ENCODE data around the gene CADM2.
"Not testable (repeated sequence)": the region's sequence is repeated elsewhere in the genome, so short reads cannot be mapped to it uniquely, and the experiment has no call there.

The CADM2 gene

GRCh38 chr3:84958495-84959469 lies at the start of gene CADM2:
Gene CADM2 (plus strand): TSS chr3:84958989.
- peak; percentile 35 for DNase-seq (ENCODE audit: low read depth)

- DNase-seq (ENCODE audit: low read depth): not testable (repeated sequence)
These were observed 40.2 kb upstream of the CADM2 start for GRCh38 chr3:84918592-84918991.

- DNase-seq (ENCODE audit: low read depth): no peak
These were observed 36.1 kb upstream of the CADM2 start for GRCh38 chr3:84922682-84923081.

GRCh38 chr3:84925571-84925970 lies 33.2 kb upstream of the CADM2 start:
- no peak for DNase-seq (ENCODE audit: low read depth)

GRCh38 chr3:84943379-84943778 lies 15.4 kb upstream of the CADM2 start:
- no peak for DNase-seq (ENCODE audit: low read depth)

- DNase-seq (ENCODE audit: low read depth): no peak
These were observed 12.5 kb upstream of the CADM2 start for GRCh38 chr3:84946240-84946639.

- no peak for DNase-seq (ENCODE audit: low read depth)
These were observed 882 bp downstream of the CADM2 start for GRCh38 chr3:84959470-84960271.

- no peak for DNase-seq (ENCODE audit: low read depth)
These were observed 1.8 kb downstream of the CADM2 start for GRCh38 chr3:84960581-84960980.

GRCh38 chr3:84961011-84961410 lies 2.2 kb downstream of the CADM2 start:
- DNase-seq (ENCODE audit: low read depth): no peak

GRCh38 chr3:84961521-84962255 lies 2.9 kb downstream of the CADM2 start:
- DNase-seq (ENCODE audit: low read depth): no peak

GRCh38 chr3:84962415-84962814 lies 3.6 kb downstream of the CADM2 start:
- no peak for DNase-seq (ENCODE audit: low read depth)

GRCh38 chr3:84963137-84963536 lies 4.3 kb downstream of the CADM2 start:
- no peak for DNase-seq (ENCODE audit: low read depth)

- no peak for DNase-seq (ENCODE audit: low read depth)
These were observed 6.4 kb downstream of the CADM2 start for GRCh38 chr3:84965141-84965540.

GRCh38 chr3:84967767-84968581 lies 9.2 kb downstream of the CADM2 start:
- no peak for DNase-seq (ENCODE audit: low read depth)

- no peak for DNase-seq (ENCODE audit: low read depth)
These were observed 10.0 kb downstream of the CADM2 start for GRCh38 chr3:84968701-84969235.

GRCh38 chr3:84974347-84974746 lies 15.6 kb downstream of the CADM2 start:
- DNase-seq (ENCODE audit: low read depth): no peak

GRCh38 chr3:84977021-84977420 lies 18.2 kb downstream of the CADM2 start:
- no peak for DNase-seq (ENCODE audit: low read depth)

GRCh38 chr3:84978843-84979242 lies 20.1 kb downstream of the CADM2 start:
- DNase-seq (ENCODE audit: low read depth): no peak

GRCh38 chr3:84980011-84980410 lies 21.2 kb downstream of the CADM2 start:
- no peak for DNase-seq (ENCODE audit: low read depth)

GRCh38 chr3:84980456-84980855 lies 21.7 kb downstream of the CADM2 start:
- DNase-seq (ENCODE audit: low read depth): no peak

GRCh38 chr3:84983490-84983889 lies 24.7 kb downstream of the CADM2 start:
- no peak for DNase-seq (ENCODE audit: low read depth)
